PC-3 (cell line): ENCODE data around the gene RHBDD3. TPM values are rescaled to one million over a fixed set of nuclear protein-coding genes. Genes with fewer than 3 reads are reported as not detected.

Source experiments
- ATAC-seq: fragments of 200-7000 bp; cut with Tn5 transposase; 2 replicates; pipeline ENCODE4 v1.9.1; 2020; ENCODE audit warnings: mild to moderate bottlenecking, moderate library complexity
- BruUV-seq: library from RNA; stranded (reverse); fragments of 400-500 nt; replicated peaks from 2 replicates; lab custom pipeline; 2021; lab: Mats Ljungman, UMichigan
- CTCF ChIA-PET: fragments of 300-600 bp; sonication (Branson Sonifier 250); formaldehyde crosslinking; loops from one replicate; lab custom pipeline; 2022; ENCODE audit warnings: antibody characterized with exemption; lab: Charles Lee
- POLR2A ChIA-PET: fragments of 300-600 bp; sonication (Branson Sonifier 250); formaldehyde crosslinking; loops from one replicate; lab custom pipeline; 2022; ENCODE audit warnings: antibody characterized with exemption; ENCODE audit not compliant: unreplicated experiment; lab: Charles Lee
- DNase-seq: peaks from one replicate; pipeline ENCODE4 v3.0.0-alpha.2; 2015
- H2AFZ ChIP-seq: fragments of 300-600 bp; sonication (generic); 2 replicates; pipeline ENCODE4 v1.6.0; 2016; ENCODE audit warnings: antibody characterized with exemption, low read length
- H3F3A ChIP-seq: fragments of 300-600 bp; sonication (generic); one replicate; pipeline ENCODE4 v1.6.0; 2017; ENCODE audit warnings: antibody characterized with exemption, low read length, control low read depth, mild to moderate bottlenecking; ENCODE audit not compliant: unreplicated experiment
- H3K27ac ChIP-seq: fragments of 300-600 bp; sonication (generic); 2 replicates; pipeline ENCODE4 v1.5.1; 2016; ENCODE audit warnings: mild to moderate bottlenecking, low read length
- H3K27me3 ChIP-seq: fragments of 300-600 bp; sonication (generic); 2 replicates; pipeline ENCODE4 v1.6.1; 2016; ENCODE audit warnings: low read length, mixed read lengths
- H3K36me3 ChIP-seq: fragments of 300-600 bp; sonication (generic); 2 replicates; pipeline ENCODE4 v1.6.1; 2016; ENCODE audit warnings: low read depth, mixed run types, low read length, mixed read lengths
- H3K4me1 ChIP-seq: fragments of 300-600 bp; sonication (generic); 2 replicates; pipeline ENCODE4 v1.5.1; 2016; ENCODE audit warnings: low read length; ENCODE audit not compliant: insufficient read depth
- H3K4me2 ChIP-seq: fragments of 300-600 bp; sonication (generic); 2 replicates; pipeline ENCODE4 v1.6.0; 2016; ENCODE audit warnings: low read length
- H3K4me3 ChIP-seq: fragments of 300-600 bp; sonication (generic); 2 replicates; pipeline ENCODE4 v1.5.1; 2016; ENCODE audit warnings: mild to moderate bottlenecking, low read length, mixed read lengths
- H3K79me2 ChIP-seq: fragments of 300-600 bp; sonication (generic); 2 replicates; pipeline ENCODE4 v1.6.1; 2017; ENCODE audit warnings: low read length, mixed read lengths
- H3K9ac ChIP-seq: fragments of 300-600 bp; sonication (generic); 2 replicates; pipeline ENCODE4 v1.6.0; 2016; ENCODE audit warnings: mild to moderate bottlenecking, low read length
- H3K9me2 ChIP-seq: fragments of 300-600 bp; sonication (generic); replicated peaks from 2 replicates; pipeline ENCODE4 v1.6.1; 2016; ENCODE audit warnings: mixed run types, low read length, mixed read lengths
- H3K9me3 ChIP-seq: fragments of 300-600 bp; sonication (generic); 2 replicates; pipeline ENCODE4 v1.6.1; 2016; ENCODE audit warnings: low read length, mixed read lengths
- H4K20me1 ChIP-seq: fragments of 300-600 bp; sonication (generic); 2 replicates; pipeline ENCODE4 v1.6.1; 2016; ENCODE audit warnings: low read length, mixed read lengths
- EZH2 ChIP-seq: fragments of 300-600 bp; sonication (generic); IDR thresholded peaks from one replicate; pipeline ENCODE4 v1.6.1; 2017; ENCODE audit warnings: antibody characterized with exemption, mild to moderate bottlenecking, low read length; ENCODE audit not compliant: unreplicated experiment
- EZH2phosphoT487 ChIP-seq: fragments of 300-600 bp; sonication (generic); IDR thresholded peaks from 2 replicates; pipeline ENCODE4 v1.6.1; 2018; ENCODE audit warnings: mild to moderate bottlenecking, antibody characterized with exemption, low read length, borderline replicate concordance
- intact Hi-C: fragments of 100-400 bp; cut with micrococcal nuclease; formaldehyde crosslinking; loops from 2 replicates; pipeline ENCODE4 v1.9.0; 2023
- total RNA-seq: library from RNA; depleted of rRNA; stranded (reverse); fragments of >200 nt; gene quantifications from 2 replicates; pipeline ENCODE4 v1.2.3, GENCODE V29; 2014
- TF ChIP-seq, protein P1 (sequence below): fragments of 300-600 bp; sonication (generic); conservative IDR thresholded peaks from 2 replicates; pipeline ENCODE4 v1.5.1; 2017; ENCODE audit warnings: antibody characterized with exemption, low read depth, mild to moderate bottlenecking, low read length

RHBDD3 gene
- total RNA-seq, 1 experiment from 2014 or later: 23.7 TPM

DNA sequence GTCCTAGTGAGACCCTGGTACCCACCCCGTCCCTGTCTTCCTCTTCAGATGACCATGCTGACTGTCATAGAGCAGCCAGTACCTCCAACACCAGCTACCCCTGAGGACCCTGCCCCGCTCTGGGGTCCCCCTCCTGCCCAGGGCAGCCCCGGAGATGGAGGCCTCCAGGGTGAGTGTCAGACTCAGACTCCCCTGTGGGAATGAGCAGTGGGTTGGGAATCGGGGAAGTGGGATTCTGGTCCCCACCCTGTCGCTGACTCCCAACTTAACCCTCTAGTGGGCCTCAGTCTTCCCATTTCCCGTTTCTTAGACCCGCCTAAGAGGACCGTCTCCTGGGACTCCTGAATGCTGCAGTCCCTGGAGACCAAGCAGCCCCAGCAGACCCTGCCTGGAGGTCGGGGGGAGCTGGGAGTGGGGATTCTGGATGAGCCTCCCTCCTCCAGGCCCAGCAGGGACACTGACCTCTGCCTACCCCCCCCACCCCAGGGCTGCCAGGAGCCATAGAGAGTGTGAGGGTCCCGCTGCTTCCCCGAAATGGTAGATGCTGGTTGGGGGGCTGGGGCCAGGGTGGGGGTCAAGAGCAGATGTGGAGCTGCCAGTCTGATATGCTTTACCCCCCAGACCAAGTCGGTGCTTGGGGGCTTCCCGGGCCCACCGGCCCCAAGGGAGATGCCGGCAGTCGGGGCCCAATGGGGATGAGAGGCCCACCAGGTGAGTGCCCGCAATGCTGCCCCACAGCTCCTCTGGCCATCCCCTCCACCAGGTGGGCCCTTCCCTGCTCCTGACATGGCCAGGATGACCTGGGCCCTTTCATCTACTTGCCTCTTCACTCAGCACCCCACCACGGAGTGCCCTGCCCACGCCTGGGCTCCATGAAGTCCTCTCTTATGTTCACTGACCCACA, 36.6 kb downstream of the RHBDD3 start:
- no peaks in the 10 kb centered on the region for H3K36me3 ChIP-seq
- H3F3A ChIP-seq: no peaks in the 10 kb centered on the region
- H3K4me3 ChIP-seq: no peak overlapping the region
- no peak for DNase-seq
- H2AFZ ChIP-seq: no peak overlapping the region
- intact Hi-C loops: no loop called here
- no TSS peak for BruUV-seq
- no peaks in the 10 kb centered on the region for H3K79me2 ChIP-seq
- H3K9me3 ChIP-seq: no peaks in the 10 kb centered on the region
- no peak overlapping the region for H3K27ac ChIP-seq
- H3K9me2 ChIP-seq: no peaks in the 10 kb centered on the region
- no peak overlapping the region for H3K9ac ChIP-seq
- no peak for TF ChIP-seq EZH2phosphoT487
- TF ChIP-seq, protein P1, sequence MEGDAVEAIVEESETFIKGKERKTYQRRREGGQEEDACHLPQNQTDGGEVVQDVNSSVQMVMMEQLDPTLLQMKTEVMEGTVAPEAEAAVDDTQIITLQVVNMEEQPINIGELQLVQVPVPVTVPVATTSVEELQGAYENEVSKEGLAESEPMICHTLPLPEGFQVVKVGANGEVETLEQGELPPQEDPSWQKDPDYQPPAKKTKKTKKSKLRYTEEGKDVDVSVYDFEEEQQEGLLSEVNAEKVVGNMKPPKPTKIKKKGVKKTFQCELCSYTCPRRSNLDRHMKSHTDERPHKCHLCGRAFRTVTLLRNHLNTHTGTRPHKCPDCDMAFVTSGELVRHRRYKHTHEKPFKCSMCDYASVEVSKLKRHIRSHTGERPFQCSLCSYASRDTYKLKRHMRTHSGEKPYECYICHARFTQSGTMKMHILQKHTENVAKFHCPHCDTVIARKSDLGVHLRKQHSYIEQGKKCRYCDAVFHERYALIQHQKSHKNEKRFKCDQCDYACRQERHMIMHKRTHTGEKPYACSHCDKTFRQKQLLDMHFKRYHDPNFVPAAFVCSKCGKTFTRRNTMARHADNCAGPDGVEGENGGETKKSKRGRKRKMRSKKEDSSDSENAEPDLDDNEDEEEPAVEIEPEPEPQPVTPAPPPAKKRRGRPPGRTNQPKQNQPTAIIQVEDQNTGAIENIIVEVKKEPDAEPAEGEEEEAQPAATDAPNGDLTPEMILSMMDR: no peak
- no peak overlapping the region for H3K4me2 ChIP-seq
- POLR2A ChIA-PET: no interaction called here
- ATAC-seq: no peak
- H3K4me1 ChIP-seq: no peaks in the 10 kb centered on the region
- no peaks in the 10 kb centered on the region for H4K20me1 ChIP-seq
- CTCF ChIA-PET: no interaction called here
- H3K27me3 ChIP-seq: no peaks in the 10 kb centered on the region

DNA sequence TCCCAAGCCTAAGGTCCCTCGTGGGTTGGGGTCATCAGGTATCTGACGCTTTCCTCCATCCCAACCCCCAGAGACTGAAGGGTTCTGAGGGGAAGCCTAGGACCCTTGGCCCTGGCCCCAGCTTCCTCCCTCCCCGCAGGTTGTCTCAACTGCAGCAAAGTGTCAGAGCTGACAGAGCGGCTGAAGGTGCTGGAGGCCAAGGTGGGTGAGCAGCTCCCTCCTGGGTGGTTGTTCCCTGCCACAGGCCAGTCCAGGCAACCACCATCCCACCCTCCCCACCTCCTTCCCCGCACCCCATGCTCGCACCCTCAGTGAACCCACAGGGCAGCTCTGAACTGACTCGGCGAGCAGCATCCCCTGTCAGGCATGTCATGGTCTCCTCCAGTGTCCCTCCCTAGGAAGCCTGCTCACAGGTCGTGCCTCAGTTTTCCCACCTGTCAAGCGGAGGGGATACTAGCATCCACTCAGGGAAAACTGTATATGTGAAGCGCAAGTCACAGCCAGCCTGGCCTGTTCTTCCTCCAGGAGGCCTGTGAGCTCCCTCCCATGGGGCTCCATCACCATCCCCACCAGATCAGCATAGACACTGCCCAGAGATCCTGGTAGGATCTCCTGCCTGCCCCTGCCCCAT, 41.3 kb downstream of the RHBDD3 start:
- Histone ChIP-seq H3K9me2 (no peaks in the 10 kb centered on the region), H4K20me1 (no peaks in the 10 kb centered on the region), H3K4me3 (no peak overlapping the region), H3K9ac (no peak overlapping the region), H3K27ac (no peak overlapping the region), H3K4me1 (no peaks in the 10 kb centered on the region), H3K9me3 (no peaks in the 10 kb centered on the region), H3K36me3 (no peaks in the 10 kb centered on the region), H3K79me2 (no peaks in the 10 kb centered on the region), H3F3A (no peaks in the 10 kb centered on the region), H3K27me3 (no peaks in the 10 kb centered on the region), H3K4me2 (no peak overlapping the region), H2AFZ (no peak overlapping the region)
- POLR2A ChIA-PET: no interaction called here
- intact Hi-C loops: no loop called here
- ATAC-seq: no peak
- no TSS peak for BruUV-seq
- no peak for DNase-seq
- TF ChIP-seq, protein P1: no peak
- TF ChIP-seq EZH2phosphoT487: no peak
- TF ChIP-seq EZH2: no peak
- CTCF ChIA-PET: no interaction called here
